Choroid plexus epithelial cell (primary cell): ENCODE measurements around the gene XRCC4.
A peak's percentile ranks its signal among the peaks of the same experiment; 100 is the strongest.

ENCODE experiments used
- DNase-seq: peaks from one replicate; pipeline ENCODE4 v3.0.0-alpha.2; 2010; ENCODE audit warnings: low read depth
- H3K4me3 ChIP-seq: 2 replicates; pipeline ENCODE4 v1.5.1; 2011; ENCODE audit warnings: low read depth, mild to moderate bottlenecking, control low read depth, low read length, moderate library complexity
- TF ChIP-seq, protein P1 (sequence below): conservative IDR thresholded peaks from 2 replicates; pipeline ENCODE4 v1.5.1; 2011; ENCODE audit warnings: low read depth, mild to moderate bottlenecking, control low read depth, inconsistent platforms, low read length, moderate library complexity

The XRCC4 gene

DNA sequence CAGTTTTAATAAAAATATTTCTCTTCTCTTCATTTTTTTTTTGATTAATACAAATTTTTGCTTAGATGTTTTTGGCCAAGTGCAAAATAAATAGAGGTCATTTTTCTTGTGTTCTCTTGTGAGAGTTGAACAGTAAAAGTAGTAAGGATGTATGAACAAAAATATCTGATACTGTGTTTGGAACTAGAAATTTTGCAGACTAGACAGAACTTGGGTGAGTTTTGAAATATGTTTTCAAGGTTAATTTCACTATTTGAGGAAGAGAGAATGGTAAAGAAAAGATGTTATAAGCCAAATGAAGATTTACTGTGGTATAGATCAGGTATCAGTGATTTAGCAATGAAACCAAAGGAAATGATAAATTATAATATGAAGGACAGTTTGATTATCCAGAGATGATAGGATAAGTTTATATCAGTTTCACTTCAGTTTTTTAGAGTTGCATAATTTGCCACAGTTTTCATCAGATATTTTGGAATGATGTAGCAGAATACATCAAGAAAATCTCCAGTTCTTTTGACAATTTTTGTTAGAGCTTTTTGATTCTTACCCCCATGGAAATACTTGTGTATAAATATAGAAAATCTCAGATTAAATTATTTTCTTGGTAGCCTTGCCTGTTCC lies 246.3 kb downstream of the XRCC4 start:
- H3K4me3 ChIP-seq, result no peak overlapping the region
- TF ChIP-seq, protein P1, sequence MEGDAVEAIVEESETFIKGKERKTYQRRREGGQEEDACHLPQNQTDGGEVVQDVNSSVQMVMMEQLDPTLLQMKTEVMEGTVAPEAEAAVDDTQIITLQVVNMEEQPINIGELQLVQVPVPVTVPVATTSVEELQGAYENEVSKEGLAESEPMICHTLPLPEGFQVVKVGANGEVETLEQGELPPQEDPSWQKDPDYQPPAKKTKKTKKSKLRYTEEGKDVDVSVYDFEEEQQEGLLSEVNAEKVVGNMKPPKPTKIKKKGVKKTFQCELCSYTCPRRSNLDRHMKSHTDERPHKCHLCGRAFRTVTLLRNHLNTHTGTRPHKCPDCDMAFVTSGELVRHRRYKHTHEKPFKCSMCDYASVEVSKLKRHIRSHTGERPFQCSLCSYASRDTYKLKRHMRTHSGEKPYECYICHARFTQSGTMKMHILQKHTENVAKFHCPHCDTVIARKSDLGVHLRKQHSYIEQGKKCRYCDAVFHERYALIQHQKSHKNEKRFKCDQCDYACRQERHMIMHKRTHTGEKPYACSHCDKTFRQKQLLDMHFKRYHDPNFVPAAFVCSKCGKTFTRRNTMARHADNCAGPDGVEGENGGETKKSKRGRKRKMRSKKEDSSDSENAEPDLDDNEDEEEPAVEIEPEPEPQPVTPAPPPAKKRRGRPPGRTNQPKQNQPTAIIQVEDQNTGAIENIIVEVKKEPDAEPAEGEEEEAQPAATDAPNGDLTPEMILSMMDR, result no peak
- no peak for DNase-seq

DNA sequence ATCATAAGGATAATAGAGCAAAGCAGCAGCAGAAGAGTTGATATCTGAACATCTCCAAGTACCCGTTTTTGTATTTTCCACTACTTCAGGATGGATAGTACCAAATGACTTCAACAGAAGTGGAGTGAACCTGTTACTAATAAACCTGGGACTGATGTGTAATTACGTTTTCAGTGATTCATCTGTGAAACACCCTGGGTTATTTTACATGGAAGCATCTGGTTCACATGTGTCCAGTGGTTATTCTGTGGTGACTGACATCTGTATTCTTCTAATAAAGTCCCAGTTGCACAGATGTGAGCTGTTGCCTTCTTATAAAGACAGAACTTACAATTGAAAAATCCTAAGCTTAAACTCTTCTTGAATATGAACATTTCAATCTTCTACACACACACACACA lies 254.5 kb downstream of the XRCC4 start:
- no peak overlapping the region for H3K4me3 ChIP-seq
- TF ChIP-seq, protein P1, result no peak
- DNase-seq, result peak; percentile 7

DNA sequence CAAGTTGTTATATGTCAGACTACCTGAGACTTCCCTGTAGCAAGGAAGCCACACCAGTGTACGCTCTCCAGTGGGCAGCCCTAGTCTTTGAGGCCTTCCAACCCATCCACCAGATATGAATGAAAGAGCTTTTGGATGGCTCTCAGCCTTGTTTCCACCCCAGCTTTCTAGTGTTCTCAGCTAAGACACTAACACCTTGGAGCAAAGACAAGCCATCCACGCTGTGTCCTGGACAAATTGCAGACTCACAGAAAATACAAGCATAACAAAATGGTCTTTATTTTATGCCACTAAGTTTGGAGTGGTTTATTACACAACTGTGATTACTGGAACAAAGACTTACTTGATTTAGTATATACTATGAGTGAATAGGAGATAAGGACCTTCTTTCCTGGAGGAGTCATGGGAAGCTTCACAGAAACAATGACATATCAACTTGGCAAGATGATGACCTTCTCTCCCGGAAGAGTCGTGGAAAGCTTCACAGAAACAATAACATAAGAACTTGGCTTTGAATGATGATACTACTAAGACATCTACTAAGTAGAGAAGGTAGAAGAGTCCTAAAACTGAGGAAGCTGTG lies 260.2 kb downstream of the XRCC4 start:
- TF ChIP-seq, protein P1, result no peak
- DNase-seq, result no peak

DNA sequence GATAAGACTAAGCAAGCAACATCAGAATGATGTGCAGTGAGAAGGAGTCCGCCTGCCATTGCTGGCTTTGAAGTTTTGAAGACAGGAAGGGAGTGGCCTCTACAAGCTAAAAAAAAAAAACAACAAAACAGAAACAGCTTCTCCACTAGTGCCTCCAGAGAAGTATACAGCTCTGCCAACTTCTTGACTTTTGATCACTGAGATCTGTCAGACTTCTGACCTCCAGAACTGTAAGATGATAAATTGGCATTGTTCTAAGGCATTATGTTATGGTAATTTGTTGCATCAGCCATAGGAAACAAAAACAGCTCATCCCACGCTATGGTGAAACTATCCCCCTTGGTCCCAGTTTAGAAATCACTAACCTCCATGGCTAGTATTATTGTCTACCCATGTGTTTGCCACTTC lies 263.2 kb downstream of the XRCC4 start:
- H3K4me3 ChIP-seq, result no peak overlapping the region
- DNase-seq, result no peak

More for the DNA sequence above, 260.2 kb downstream of the XRCC4 start:
- no peak overlapping the region for H3K4me3 ChIP-seq

DNA sequence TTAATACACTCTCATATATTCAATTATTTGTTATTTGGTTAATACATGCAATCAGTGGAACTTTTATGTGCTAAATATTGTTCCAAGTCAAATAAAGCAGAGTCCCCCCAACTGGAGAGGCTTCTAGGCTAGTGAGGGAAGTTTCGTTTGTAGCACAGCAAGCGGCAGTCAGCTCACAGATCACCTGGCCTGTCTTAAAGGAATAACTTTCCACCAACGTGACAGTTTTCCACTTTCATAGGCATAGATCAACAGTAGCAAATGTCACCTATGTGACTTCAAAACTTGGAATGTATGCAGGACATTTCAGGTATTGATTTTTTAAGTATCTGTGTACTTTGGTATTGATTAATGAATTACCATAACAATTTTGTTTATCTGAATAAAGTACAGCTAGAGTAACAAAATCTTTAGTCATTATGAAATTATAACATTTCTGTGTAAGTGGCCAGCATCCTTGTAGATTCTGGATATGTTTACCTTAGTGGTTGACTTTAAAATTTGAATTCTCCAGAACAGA lies 264.5 kb downstream of the XRCC4 start:
- H3K4me3 ChIP-seq, result no peak overlapping the region
- no peak for DNase-seq
- TF ChIP-seq, protein P1, result no peak

More for the DNA sequence above, 263.2 kb downstream of the XRCC4 start:
- TF ChIP-seq, protein P1, result no peak

DNA sequence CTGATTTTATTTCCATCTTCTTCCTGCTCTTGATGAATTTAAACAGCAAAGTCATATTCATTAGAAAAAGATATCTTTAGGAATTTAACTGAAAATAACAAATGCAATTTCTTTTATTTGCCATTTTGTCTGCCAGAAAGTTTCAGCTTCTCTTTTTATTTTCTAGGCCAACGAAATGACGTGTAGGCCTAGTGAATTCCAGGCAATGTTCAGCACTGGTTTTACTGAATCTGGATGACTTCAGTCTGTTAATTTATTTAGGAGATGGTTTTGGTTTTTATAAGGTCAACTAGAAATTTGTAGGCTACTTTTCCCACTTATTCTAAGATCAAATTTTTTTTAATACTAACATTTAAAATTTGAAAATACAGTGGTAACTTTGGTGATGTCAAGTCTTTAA lies 265.1 kb downstream of the XRCC4 start:
- TF ChIP-seq, protein P1, result no peak
- H3K4me3 ChIP-seq, result no peak overlapping the region
- DNase-seq, result no peak

DNA sequence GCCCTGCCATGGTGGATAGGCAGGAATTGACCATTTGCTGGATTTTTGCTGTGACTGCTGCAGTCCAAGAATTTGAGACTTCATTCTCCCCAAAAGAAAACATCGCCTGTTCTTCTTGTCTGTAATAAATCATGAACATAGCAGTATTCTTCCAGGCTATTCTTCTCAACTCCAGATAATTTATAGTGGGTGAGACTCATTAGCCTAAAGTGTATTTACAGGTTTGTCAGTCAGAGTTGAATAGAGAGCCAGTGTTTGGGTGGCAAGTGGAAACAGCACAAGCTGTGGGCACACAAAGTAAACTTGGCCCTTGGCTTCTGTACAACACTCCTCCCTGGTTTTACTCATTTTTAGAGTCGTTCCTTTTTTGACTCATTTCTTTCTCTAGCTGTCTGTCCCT lies 266.0 kb downstream of the XRCC4 start:
- TF ChIP-seq, protein P1, result no peak
- DNase-seq, result no peak
- H3K4me3 ChIP-seq, result no peak overlapping the region
